Endodermal cell (in vitro differentiated cells): ENCODE data around the gene TRIO. TPM values are rescaled to one million over a fixed set of nuclear protein-coding genes. Genes with fewer than 3 reads are reported as not detected.

ENCODE experiments used
- DNase-seq: peaks from one replicate; pipeline ENCODE4 v3.0.0-alpha.2; 2017
- H3K27ac ChIP-seq: 2 replicates; pipeline ENCODE4 v1.5.1; 2013; ENCODE audit warnings: mild to moderate bottlenecking, low read depth, low read length, moderate library complexity
- H3K27me3 ChIP-seq: 2 replicates; pipeline ENCODE4 v1.6.1; 2013; ENCODE audit warnings: mild to moderate bottlenecking, low read length, moderate library complexity; ENCODE audit not compliant: insufficient read depth, control insufficient read depth, poor library complexity, severe bottlenecking
- H3K36me3 ChIP-seq: 2 replicates; pipeline ENCODE4 v1.7.0; 2013; ENCODE audit warnings: mild to moderate bottlenecking, low read length, moderate library complexity; ENCODE audit not compliant: control insufficient read depth, insufficient read depth
- H3K4me1 ChIP-seq: one replicate; pipeline ENCODE4 v1.7.0; 2013; ENCODE audit warnings: low read length; ENCODE audit not compliant: control insufficient read depth, insufficient read depth
- H3K4me3 ChIP-seq: 2 replicates; pipeline ENCODE4 v1.5.1; 2013; ENCODE audit warnings: mild to moderate bottlenecking, low read length, moderate library complexity
- H3K9ac ChIP-seq: 2 replicates; pipeline ENCODE4 v1.6.1; 2013; ENCODE audit warnings: mild to moderate bottlenecking, low read length, moderate library complexity; ENCODE audit not compliant: poor library complexity, severe bottlenecking; ENCODE audit errors: extremely low read depth
- H3K9me3 ChIP-seq: 2 replicates; pipeline ENCODE4 v1.6.1; 2013; ENCODE audit warnings: mild to moderate bottlenecking, low read length, moderate library complexity; ENCODE audit not compliant: control insufficient read depth
- H3K27ac Mint-ChIP-seq: 2 replicates; pipeline ENCODE4 v1.8.0; 2020; ENCODE audit warnings: mixed read lengths
- H3K27me3 Mint-ChIP-seq: 2 replicates; pipeline ENCODE4 v1.8.0; 2021; ENCODE audit warnings: mild to moderate bottlenecking, mixed read lengths; ENCODE audit not compliant: insufficient read depth
- H3K36me3 Mint-ChIP-seq: 2 replicates; pipeline ENCODE4 v1.8.0; 2020; ENCODE audit warnings: low read depth, mixed read lengths
- H3K4me1 Mint-ChIP-seq: 2 replicates; pipeline ENCODE4 v1.8.0; 2020; ENCODE audit warnings: mixed read lengths
- H3K4me3 Mint-ChIP-seq: 2 replicates; pipeline ENCODE4 v1.8.0; 2020; ENCODE audit warnings: mild to moderate bottlenecking, moderate library complexity, mixed read lengths
- H3K9me3 Mint-ChIP-seq: 2 replicates; pipeline ENCODE4 v1.8.0; 2020; ENCODE audit warnings: mild to moderate bottlenecking, mixed read lengths
- WGBS, 2 experiments: methylation state at CpG; one replicate each; pipeline versions ENCODE4 v1.1.5 to v1.1.7; 2013; ENCODE audit warnings: missing lambda C conversion rate in 2 of 2, mixed read lengths in 1 of 2; ENCODE audit not compliant: insufficient coverage in 1 of 2, insufficient read length in 1 of 2; 5-methylcytosine and 5-hydroxymethylcytosine counted together
- total RNA-seq, 2 donors: library from RNA; stranded (reverse); fragmentation: NEBNext Ultra II Directional in 1 of 2; extraction: Animal tissue kit (Norgen Biotek cat#: 25700) in 1 of 2; gene quantifications; 2 replicates in 1 of 2; 3 replicates in 1 of 2; pipeline ENCODE4 v1.2.1, GENCODE V29; 2021
- TF ChIP-seq, protein P1 (sequence below): fragments of 200-600 bp; sonication (generic); conservative IDR thresholded peaks from 2 replicates; pipeline ENCODE4 v1.5.0; 2021; ENCODE audit warnings: antibody characterized with exemption, mild to moderate bottlenecking

TRIO gene
- total RNA-seq, 2 donors from 2014 or later: 88.3 to 109 TPM

DNA sequence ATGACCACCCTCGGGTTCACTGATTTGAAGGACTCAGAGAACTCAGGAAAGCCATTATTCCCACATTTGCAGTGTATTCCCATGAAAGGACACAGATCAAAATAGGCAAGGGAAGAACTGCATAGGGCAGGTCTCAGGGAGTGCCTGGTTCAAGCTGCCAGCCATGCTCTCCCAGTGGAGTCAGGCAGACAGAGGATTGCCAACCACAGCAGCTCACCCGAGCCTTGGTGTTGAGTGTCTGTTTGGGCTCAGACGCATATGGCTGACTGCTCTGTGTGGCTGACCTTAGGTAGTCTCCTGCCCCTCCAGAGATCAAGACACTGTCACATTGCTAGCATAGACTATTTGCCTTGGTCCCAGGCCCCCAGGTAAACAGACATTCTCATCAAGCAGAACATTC is 322.6 kb downstream of the TRIO start:
- Histone ChIP-seq H3K9me3 (no peaks in the 10 kb centered on the region), H3K9ac (no peak overlapping the region), H3K27ac (no peak overlapping the region), H3K4me3 (no peak overlapping the region), H3K27me3 (no peaks in the 10 kb centered on the region), H3K36me3 (peaks cover 60% of the 10 kb centered on the region), H3K4me1 (no peaks in the 10 kb centered on the region)
- no peaks in the 10 kb centered on the region for H3K27me3 Mint-ChIP-seq
- H3K9me3 Mint-ChIP-seq: no peaks in the 10 kb centered on the region
- DNase-seq: no peak
- H3K36me3 Mint-ChIP-seq: peaks cover 35% of the 10 kb centered on the region
- H3K27ac Mint-ChIP-seq: no peak overlapping the region
- H3K4me1 Mint-ChIP-seq: peaks cover 22% of the 10 kb centered on the region
- H3K4me3 Mint-ChIP-seq: no peak overlapping the region
- TF ChIP-seq, protein P1, sequence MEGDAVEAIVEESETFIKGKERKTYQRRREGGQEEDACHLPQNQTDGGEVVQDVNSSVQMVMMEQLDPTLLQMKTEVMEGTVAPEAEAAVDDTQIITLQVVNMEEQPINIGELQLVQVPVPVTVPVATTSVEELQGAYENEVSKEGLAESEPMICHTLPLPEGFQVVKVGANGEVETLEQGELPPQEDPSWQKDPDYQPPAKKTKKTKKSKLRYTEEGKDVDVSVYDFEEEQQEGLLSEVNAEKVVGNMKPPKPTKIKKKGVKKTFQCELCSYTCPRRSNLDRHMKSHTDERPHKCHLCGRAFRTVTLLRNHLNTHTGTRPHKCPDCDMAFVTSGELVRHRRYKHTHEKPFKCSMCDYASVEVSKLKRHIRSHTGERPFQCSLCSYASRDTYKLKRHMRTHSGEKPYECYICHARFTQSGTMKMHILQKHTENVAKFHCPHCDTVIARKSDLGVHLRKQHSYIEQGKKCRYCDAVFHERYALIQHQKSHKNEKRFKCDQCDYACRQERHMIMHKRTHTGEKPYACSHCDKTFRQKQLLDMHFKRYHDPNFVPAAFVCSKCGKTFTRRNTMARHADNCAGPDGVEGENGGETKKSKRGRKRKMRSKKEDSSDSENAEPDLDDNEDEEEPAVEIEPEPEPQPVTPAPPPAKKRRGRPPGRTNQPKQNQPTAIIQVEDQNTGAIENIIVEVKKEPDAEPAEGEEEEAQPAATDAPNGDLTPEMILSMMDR: no peak
- WGBS, 2 experiments: 94% methylated on average over 2 to 3 of the region's 3 CpGs

DNA sequence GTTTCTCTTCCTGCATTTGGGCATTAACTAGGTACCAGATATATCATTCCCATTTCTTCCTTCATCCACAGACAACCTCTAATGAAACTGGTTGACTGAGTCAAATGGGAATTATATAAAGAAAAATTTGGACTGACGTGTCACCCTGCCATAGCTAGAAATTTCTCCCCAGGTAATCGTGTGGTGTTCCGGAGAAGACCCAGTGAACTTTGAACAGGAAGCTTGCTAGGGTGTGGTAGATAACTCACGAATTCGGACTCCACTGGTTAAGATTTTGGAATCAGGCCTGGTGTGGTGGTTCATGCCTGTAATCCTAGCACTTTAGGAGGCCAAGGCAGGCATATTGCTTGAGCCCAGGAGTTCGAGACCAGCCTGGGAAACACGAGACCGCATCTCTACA is 324.1 kb downstream of the TRIO start:
- no peak overlapping the region for H3K27ac ChIP-seq
- no peak overlapping the region for H3K27ac Mint-ChIP-seq
- H3K36me3 ChIP-seq: peaks cover 57% of the 10 kb centered on the region
- H3K9ac ChIP-seq: no peak overlapping the region
- 88 to 92% methylated on average over 5 to 8 of the region's 8 CpGs for WGBS, 2 experiments
- TF ChIP-seq, protein P1: no peak
- H3K27me3 ChIP-seq: no peaks in the 10 kb centered on the region
- no peak overlapping the region for H3K4me3 ChIP-seq
- H3K4me1 ChIP-seq: no peaks in the 10 kb centered on the region
- peaks cover 34% of the 10 kb centered on the region for H3K36me3 Mint-ChIP-seq
- H3K4me3 Mint-ChIP-seq: no peak overlapping the region
- peaks cover 22% of the 10 kb centered on the region for H3K4me1 Mint-ChIP-seq
- H3K27me3 Mint-ChIP-seq: no peaks in the 10 kb centered on the region
- no peaks in the 10 kb centered on the region for H3K9me3 Mint-ChIP-seq
- H3K9me3 ChIP-seq: no peaks in the 10 kb centered on the region
- DNase-seq: no peak

DNA sequence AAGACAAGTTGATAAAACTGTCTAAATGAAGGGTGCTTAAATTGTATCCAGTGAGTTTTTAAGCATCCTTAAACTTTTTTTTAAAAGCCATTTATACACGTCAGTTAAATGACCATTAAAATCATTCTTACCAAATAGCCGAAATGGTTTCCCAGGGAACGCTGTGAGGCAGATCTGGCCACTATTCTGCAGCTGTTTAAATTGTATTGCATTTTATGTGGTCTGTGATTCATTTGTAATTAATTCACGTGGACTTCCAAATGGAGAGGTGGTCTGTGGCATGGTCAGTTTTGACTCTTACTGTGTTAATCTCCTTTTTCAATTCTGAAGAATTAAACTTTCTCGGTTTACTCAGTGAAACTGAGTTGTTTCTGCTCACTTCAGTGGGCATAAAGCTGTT is 324.7 kb downstream of the TRIO start:
- WGBS, 2 experiments: 75 to 83% methylated on average over 2 to 5 of the region's 5 CpGs
- no peaks in the 10 kb centered on the region for H3K9me3 Mint-ChIP-seq
- peaks cover 51% of the 10 kb centered on the region for H3K36me3 ChIP-seq
- H3K4me1 Mint-ChIP-seq: peaks cover 23% of the 10 kb centered on the region
- peaks cover 2% of the 10 kb centered on the region for H3K4me1 ChIP-seq
- no peaks in the 10 kb centered on the region for H3K9me3 ChIP-seq
- TF ChIP-seq, protein P1: no peak
- H3K4me3 ChIP-seq: no peak overlapping the region
- DNase-seq: no peak
- H3K27me3 Mint-ChIP-seq: no peaks in the 10 kb centered on the region
- no peak overlapping the region for H3K4me3 Mint-ChIP-seq
- no peak overlapping the region for H3K27ac ChIP-seq
- no peaks in the 10 kb centered on the region for H3K27me3 ChIP-seq
- H3K9ac ChIP-seq: no peak overlapping the region
- H3K27ac Mint-ChIP-seq: no peak overlapping the region
- H3K36me3 Mint-ChIP-seq: peaks cover 35% of the 10 kb centered on the region
